Natural killer cell (primary cell): Measurements from ENCODE around the gene TUSC1. TPM values are rescaled to one million over a fixed set of nuclear protein-coding genes. Genes with fewer than 3 reads are reported as not detected.

Experiments used
- ATAC-seq, 3 donors: fragments of 150-1000 bp in 2 of 3; fragments of 200-7000 bp in 1 of 3; cut with Tn5 transposase; 1 replicate in 1 of 3; 2 replicates in 2 of 3; pipeline ENCODE4 v1.10.0; 2021; ENCODE audit warnings: mild to moderate bottlenecking in 2 of 3, moderate library complexity in 2 of 3
- DNase-seq, 2 donors: peaks; one replicate each; pipeline versions ENCODE4 v3.0.0 to v3.0.0-alpha.2; 2013 to 2021; ENCODE audit warnings: mixed read lengths in 1 of 2
- H3K27ac ChIP-seq: one replicate; pipeline ENCODE4 v1.5.1; 2013; ENCODE audit warnings: mild to moderate bottlenecking, low read length
- H3K27me3 ChIP-seq: one replicate; pipeline ENCODE4 v1.6.1; 2013; ENCODE audit warnings: low read length; ENCODE audit not compliant: control insufficient read depth, insufficient read depth
- H3K36me3 ChIP-seq: one replicate; pipeline ENCODE4 v1.6.1; 2013; ENCODE audit warnings: low read length; ENCODE audit not compliant: control insufficient read depth, insufficient read depth
- H3K4me1 ChIP-seq: one replicate; pipeline ENCODE4 v1.6.1; 2013; ENCODE audit warnings: low read length; ENCODE audit not compliant: control insufficient read depth, insufficient read depth
- H3K4me3 ChIP-seq: one replicate; pipeline ENCODE4 v1.5.1; 2013; ENCODE audit warnings: low read length
- H3K9me3 ChIP-seq: one replicate; pipeline ENCODE4 v1.6.1; 2013; ENCODE audit warnings: low read length; ENCODE audit not compliant: control insufficient read depth, insufficient read depth
- H3K27ac Mint-ChIP-seq, 2 donors: one replicate each; pipeline ENCODE4 v1.8.0; 2022; ENCODE audit warnings: mild to moderate bottlenecking in 2 of 2, mixed read lengths in 2 of 2, moderate library complexity in 1 of 2
- H3K27me3 Mint-ChIP-seq, 2 donors: one replicate each; pipeline ENCODE4 v1.8.0; 2022; ENCODE audit warnings: low read depth in 2 of 2, mixed read lengths in 2 of 2
- H3K36me3 Mint-ChIP-seq: one replicate; pipeline ENCODE4 v1.8.0; 2022; ENCODE audit warnings: mixed read lengths
- H3K4me1 Mint-ChIP-seq, 2 donors: one replicate each; pipeline ENCODE4 v1.8.0; 2022; ENCODE audit warnings: mixed read lengths in 2 of 2
- H3K4me3 Mint-ChIP-seq: one replicate; pipeline ENCODE4 v1.8.0; 2022; ENCODE audit warnings: mild to moderate bottlenecking, moderate library complexity, mixed read lengths
- H3K9me3 Mint-ChIP-seq, 2 donors: one replicate each; pipeline ENCODE4 v1.8.0; 2022; ENCODE audit warnings: mixed read lengths in 2 of 2
- WGBS: methylation state at CpG from one replicate; pipeline ENCODE4 v1.1.7; 2013; ENCODE audit warnings: missing lambda C conversion rate; ENCODE audit not compliant: insufficient coverage; 5-methylcytosine and 5-hydroxymethylcytosine counted together
- intact Hi-C: fragments of 100-400 bp; cut with micrococcal nuclease; formaldehyde crosslinking; loops from one replicate; pipeline ENCODE4 v1.14.2; 2022
- total RNA-seq, 4 donors: library from RNA; stranded (reverse); fragments of 120-200 nt in 1 of 4; gene quantifications; one replicate each; pipeline versions ENCODE4 v1.2.3 to v1.2.4, GENCODE V29; 2013 to 2022
- TF ChIP-seq, protein P1 (sequence below): fragments of 200-600 bp; IDR thresholded peaks from one replicate; pipeline ENCODE4 v1.8.0; 2022; ENCODE audit warnings: antibody characterized with exemption

TUSC1 gene
- total RNA-seq, 3 donors from 2014 or later (not counting 1 experiment from before 2014, with no cell fraction given): 0.18 to 0.58 TPM; not detected in 1

DNA sequence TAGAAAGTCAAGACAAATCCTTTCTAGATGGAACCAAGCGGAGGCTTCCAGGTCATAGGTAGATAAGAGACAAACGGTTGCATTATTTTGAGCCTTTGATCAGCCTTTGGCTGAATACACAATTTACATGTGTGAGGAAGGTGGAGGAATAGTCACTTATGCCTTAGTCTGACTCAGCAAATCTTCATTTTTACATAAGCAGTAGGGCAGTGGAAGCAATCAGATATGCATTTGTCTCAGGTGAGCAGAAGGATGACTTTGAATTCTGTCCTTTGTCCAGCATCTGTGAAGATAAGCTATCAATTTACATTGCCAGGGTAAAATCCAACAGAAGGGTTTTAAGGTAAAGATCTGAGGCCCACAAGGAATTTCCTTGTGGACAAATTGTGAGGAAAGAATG is 23.8 kb downstream of the TUSC1 start:
- Histone ChIP-seq H3K27ac (no peak overlapping the region), H3K9me3 (peaks cover 5% of the 10 kb centered on the region), H3K27me3 (no peaks in the 10 kb centered on the region), H3K36me3 (no peaks in the 10 kb centered on the region), H3K4me1 (no peaks in the 10 kb centered on the region), H3K4me3 (no peak overlapping the region)
- WGBS: 90% methylated on average over 2 of the region's 2 CpGs
- peaks cover 11 to 14% of the 10 kb centered on the region in 2 donors for H3K9me3 Mint-ChIP-seq
- intact Hi-C loops: no loop called here
- no peak overlapping the region for H3K4me3 Mint-ChIP-seq
- no peak for DNase-seq
- H3K27me3 Mint-ChIP-seq: no peaks in the 10 kb centered on the region
- ATAC-seq: no peak
- no peaks in the 10 kb centered on the region for H3K36me3 Mint-ChIP-seq
- no peaks in the 10 kb centered on the region for H3K4me1 Mint-ChIP-seq
- TF ChIP-seq, protein P1, sequence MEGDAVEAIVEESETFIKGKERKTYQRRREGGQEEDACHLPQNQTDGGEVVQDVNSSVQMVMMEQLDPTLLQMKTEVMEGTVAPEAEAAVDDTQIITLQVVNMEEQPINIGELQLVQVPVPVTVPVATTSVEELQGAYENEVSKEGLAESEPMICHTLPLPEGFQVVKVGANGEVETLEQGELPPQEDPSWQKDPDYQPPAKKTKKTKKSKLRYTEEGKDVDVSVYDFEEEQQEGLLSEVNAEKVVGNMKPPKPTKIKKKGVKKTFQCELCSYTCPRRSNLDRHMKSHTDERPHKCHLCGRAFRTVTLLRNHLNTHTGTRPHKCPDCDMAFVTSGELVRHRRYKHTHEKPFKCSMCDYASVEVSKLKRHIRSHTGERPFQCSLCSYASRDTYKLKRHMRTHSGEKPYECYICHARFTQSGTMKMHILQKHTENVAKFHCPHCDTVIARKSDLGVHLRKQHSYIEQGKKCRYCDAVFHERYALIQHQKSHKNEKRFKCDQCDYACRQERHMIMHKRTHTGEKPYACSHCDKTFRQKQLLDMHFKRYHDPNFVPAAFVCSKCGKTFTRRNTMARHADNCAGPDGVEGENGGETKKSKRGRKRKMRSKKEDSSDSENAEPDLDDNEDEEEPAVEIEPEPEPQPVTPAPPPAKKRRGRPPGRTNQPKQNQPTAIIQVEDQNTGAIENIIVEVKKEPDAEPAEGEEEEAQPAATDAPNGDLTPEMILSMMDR: no peak
- H3K27ac Mint-ChIP-seq: no peak overlapping the region

DNA sequence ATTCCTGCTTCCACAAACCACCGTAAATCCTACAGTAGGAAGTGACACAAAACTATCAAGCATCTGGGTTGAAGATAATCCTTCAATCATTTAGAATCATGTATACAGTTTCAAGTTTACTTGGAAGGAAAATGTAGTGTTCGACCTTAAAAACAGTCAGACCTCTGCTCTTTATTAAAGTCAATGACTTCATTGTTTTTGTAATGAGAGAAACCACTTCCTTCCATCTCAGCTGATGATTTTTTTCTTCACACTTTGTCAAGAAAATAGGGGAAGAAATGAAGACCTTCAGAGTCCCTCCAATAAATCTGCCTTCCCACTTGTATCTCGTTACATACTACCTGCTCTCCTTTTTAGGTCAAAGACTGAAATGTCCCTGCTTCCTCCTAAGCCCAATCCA is 30.1 kb downstream of the TUSC1 start:
- no peak overlapping the region for H3K4me3 Mint-ChIP-seq
- no peak overlapping the region for H3K27ac Mint-ChIP-seq
- Histone ChIP-seq H3K27me3 (no peaks in the 10 kb centered on the region), H3K4me1 (no peaks in the 10 kb centered on the region), H3K4me3 (no peak overlapping the region), H3K36me3 (no peaks in the 10 kb centered on the region), H3K27ac (no peak overlapping the region), H3K9me3 (no peaks in the 10 kb centered on the region)
- H3K27me3 Mint-ChIP-seq: no peaks in the 10 kb centered on the region
- intact Hi-C loops: no loop called here
- peaks cover 9% of the 10 kb centered on the region for H3K36me3 Mint-ChIP-seq
- no peak for ATAC-seq
- no peak for DNase-seq
- no peaks in the 10 kb centered on the region for H3K4me1 Mint-ChIP-seq
- peaks cover 13 to 16% of the 10 kb centered on the region in 2 donors for H3K9me3 Mint-ChIP-seq
- WGBS: 0% methylated on average over 1 of the region's 3 CpGs
- TF ChIP-seq, protein P1: no peak

DNA sequence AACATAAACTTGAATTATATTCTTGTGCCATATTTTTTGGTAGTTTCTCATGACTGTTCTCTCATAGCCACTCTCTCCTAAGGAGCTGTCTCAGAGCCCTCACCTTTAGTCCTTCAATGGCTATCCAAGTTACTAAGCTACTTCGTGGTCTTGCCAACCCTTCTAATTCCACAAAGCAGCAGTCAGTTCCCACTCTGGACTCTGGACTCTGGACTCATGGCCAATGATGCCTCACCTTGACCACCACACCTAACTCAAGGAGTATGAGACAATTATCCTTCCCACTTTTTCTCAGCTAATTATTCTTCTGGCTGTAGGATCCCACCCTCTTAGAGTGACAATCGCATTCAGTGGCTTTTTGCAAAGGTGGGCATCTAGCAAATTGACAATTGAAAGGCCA is 42.2 kb downstream of the TUSC1 start:
- 79% methylated on average over 1 of the region's 2 CpGs for WGBS
- no peaks in the 10 kb centered on the region for H3K4me1 Mint-ChIP-seq
- H3K9me3 Mint-ChIP-seq: peaks cover 12 to 16% of the 10 kb centered on the region in 2 donors
- no peaks in the 10 kb centered on the region for H3K27me3 Mint-ChIP-seq
- H3K27me3 ChIP-seq: no peaks in the 10 kb centered on the region
- DNase-seq (no peak), ATAC-seq (no peak)
- no peak overlapping the region for H3K27ac ChIP-seq
- H3K4me1 ChIP-seq: no peaks in the 10 kb centered on the region
- H3K27ac Mint-ChIP-seq: no peak overlapping the region
- TF ChIP-seq, protein P1: no peak
- intact Hi-C loops: no loop called here
- H3K36me3 Mint-ChIP-seq: no peaks in the 10 kb centered on the region
- no peaks in the 10 kb centered on the region for H3K36me3 ChIP-seq
- no peak overlapping the region for H3K4me3 Mint-ChIP-seq
- no peak overlapping the region for H3K4me3 ChIP-seq
- peaks cover 4% of the 10 kb centered on the region for H3K9me3 ChIP-seq

DNA sequence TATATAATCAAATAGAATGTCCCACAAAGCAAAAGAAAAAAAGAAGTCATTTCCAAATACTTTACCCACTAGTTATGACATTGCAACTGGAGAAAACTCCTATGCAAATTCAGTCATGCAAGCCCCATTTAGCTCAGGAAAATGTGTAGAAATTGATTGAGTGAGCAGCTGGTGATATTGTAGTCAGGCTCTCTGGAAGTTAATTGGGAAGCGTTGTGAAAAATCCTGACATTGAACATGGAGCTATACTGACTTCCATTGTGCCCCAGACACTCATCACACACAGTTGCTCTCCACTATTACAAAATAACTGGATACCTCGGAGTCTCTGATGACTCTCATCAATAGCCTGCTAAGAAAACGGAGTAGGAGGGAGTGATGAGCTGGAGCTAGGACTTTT is 49.0 kb downstream of the TUSC1 start:
- TF ChIP-seq, protein P1: no peak
- no CpG with 5 or more reads among the region's 3 CpGs for WGBS
- no peak for ATAC-seq
- Histone ChIP-seq H3K9me3 (no peaks in the 10 kb centered on the region), H3K27ac (no peak overlapping the region), H3K4me3 (no peak overlapping the region), H3K4me1 (no peaks in the 10 kb centered on the region), H3K27me3 (no peaks in the 10 kb centered on the region), H3K36me3 (no peaks in the 10 kb centered on the region)
- Mint-ChIP-seq H3K4me1 (no peaks in the 10 kb centered on the region), H3K4me3 (no peak overlapping the region), H3K27ac (no peak overlapping the region), H3K36me3 (no peaks in the 10 kb centered on the region), H3K27me3 (no peaks in the 10 kb centered on the region), H3K9me3 (peaks cover 26 to 30% of the 10 kb centered on the region in 2 donors)
- no peak for DNase-seq
- intact Hi-C loops: loop anchor here (10.0 kb wide), 1 partner anchor 56 kb away; no protein-coding TSS in a partner anchor
